Left ventricle myocardium inferior (tissue), 1 donor: ENCODE measurements around the gene SUN2. TPM values are rescaled to one million over a fixed set of nuclear protein-coding genes. Genes with fewer than 3 reads are reported as not detected.
A peak's percentile ranks its signal among the peaks of the same experiment; 100 is the strongest.

ENCODE experiments used
- DNase-seq: peaks from one replicate; pipeline ENCODE4 v3.0.0-alpha.2; 2020
- H3K27ac ChIP-seq: fragments of 200-600 bp; replicated peaks from 2 replicates; pipeline ENCODE4 v1.8.0; 2021
- H3K27me3 ChIP-seq: fragments of 200-600 bp; 2 replicates; pipeline ENCODE4 v1.8.0; 2021; ENCODE audit warnings: low read depth
- H3K36me3 ChIP-seq: fragments of 200-600 bp; 2 replicates; pipeline ENCODE4 v1.8.0; 2021
- H3K4me1 ChIP-seq: fragments of 200-600 bp; 2 replicates; pipeline ENCODE4 v1.8.0; 2021
- H3K4me3 ChIP-seq: fragments of 200-600 bp; 2 replicates; pipeline ENCODE4 v1.8.0; 2021; ENCODE audit warnings: mild to moderate bottlenecking, moderate library complexity
- H3K9me3 ChIP-seq: fragments of 200-600 bp; replicated peaks from 2 replicates; pipeline ENCODE4 v1.8.0; 2021
- CTCF ChIP-seq: fragments of 200-600 bp; IDR thresholded peaks from 2 replicates; pipeline ENCODE4 v1.8.0; 2021; ENCODE audit warnings: antibody characterized with exemption, mild to moderate bottlenecking, borderline replicate concordance
- intact Hi-C: fragments of 100-400 bp; cut with micrococcal nuclease; formaldehyde crosslinking; loops from one replicate; pipeline ENCODE4 v1.11.0; 2022
- total RNA-seq: library from RNA; stranded (reverse); fragmentation: NEBNext Ultra II Directional; extraction: Animal tissue kit (Norgen Biotek cat#: 25700); gene quantifications from one replicate; pipeline ENCODE4 v1.2.1, GENCODE V29; 2021
- donor health status: DM: no; HTN: yes; CAD: no; lungs with severe emphysema.

The SUN2 gene
- total RNA-seq, 1 donor from 2014 or later, result 116 TPM

GRCh38 chr22:38709306-38709705 lies 46.5 kb downstream of the SUN2 start:
- H3K36me3 ChIP-seq, result peaks cover 17% of the 10 kb centered on the region
- no peak overlapping the region for H3K4me3 ChIP-seq
- H3K4me1 ChIP-seq, result peaks cover 89% of the 10 kb centered on the region
- intact Hi-C loops, result no loop called here
- H3K27ac ChIP-seq, result peak overlapping the region; percentile 36
- no peak for TF ChIP-seq CTCF
- no peaks in the 10 kb centered on the region for H3K9me3 ChIP-seq
- no peaks in the 10 kb centered on the region for H3K27me3 ChIP-seq
- DNase-seq, result no peak

GRCh38 chr22:38707984-38708383 lies 47.8 kb downstream of the SUN2 start:
- Histone ChIP-seq H3K27ac (no peak overlapping the region), H3K4me1 (peaks cover 76% of the 10 kb centered on the region), H3K9me3 (no peaks in the 10 kb centered on the region), H3K27me3 (no peaks in the 10 kb centered on the region), H3K36me3 (peaks cover 17% of the 10 kb centered on the region), H3K4me3 (no peak overlapping the region)
- intact Hi-C loops, result no loop called here
- TF ChIP-seq CTCF, result no peak
- no peak for DNase-seq

GRCh38 chr22:38707346-38707745 lies 48.5 kb downstream of the SUN2 start:
- H3K9me3 ChIP-seq, result no peaks in the 10 kb centered on the region
- peak overlapping the region; percentile 91 for H3K27ac ChIP-seq
- peak overlapping the region; percentile 93 for H3K4me3 ChIP-seq
- TF ChIP-seq CTCF, result no peak
- peaks cover 70% of the 10 kb centered on the region for H3K4me1 ChIP-seq
- DNase-seq, result no peak
- H3K27me3 ChIP-seq, result no peaks in the 10 kb centered on the region
- intact Hi-C loops, result no loop called here
- H3K36me3 ChIP-seq, result peaks cover 14% of the 10 kb centered on the region

- H3K27me3 ChIP-seq, result no peaks in the 10 kb centered on the region
- intact Hi-C loops, result no loop called here
- peak overlapping the region; percentile 91 for H3K27ac ChIP-seq
- no peak for DNase-seq
- no peaks in the 10 kb centered on the region for H3K9me3 ChIP-seq
- peaks cover 65% of the 10 kb centered on the region for H3K4me1 ChIP-seq
- H3K4me3 ChIP-seq, result peak overlapping the region; percentile 93
- peaks cover 12% of the 10 kb centered on the region for H3K36me3 ChIP-seq
- no peak for TF ChIP-seq CTCF
Measured at GRCh38 chr22:38706901-38707195, 49.0 kb downstream of the SUN2 start.

- H3K27ac ChIP-seq, result peak overlapping the region; percentile 91
- DNase-seq, result peak; percentile 39
- no peak for TF ChIP-seq CTCF
- no peaks in the 10 kb centered on the region for H3K9me3 ChIP-seq
- no peaks in the 10 kb centered on the region for H3K27me3 ChIP-seq
- intact Hi-C loops, result no loop called here
- peak overlapping the region; percentile 93 for H3K4me3 ChIP-seq
- peaks cover 12% of the 10 kb centered on the region for H3K36me3 ChIP-seq
- H3K4me1 ChIP-seq, result peaks cover 68% of the 10 kb centered on the region
Measured at GRCh38 chr22:38706101-38706900, 49.5 kb downstream of the SUN2 start.
